Astrocyte of the hippocampus (primary cell): ENCODE results near the gene CHST11.

Source experiments
- DNase-seq: peaks from one replicate; pipeline ENCODE4 v3.0.0; 2011; ENCODE audit warnings: low read depth, low spot score

The CHST11 gene

DNA sequence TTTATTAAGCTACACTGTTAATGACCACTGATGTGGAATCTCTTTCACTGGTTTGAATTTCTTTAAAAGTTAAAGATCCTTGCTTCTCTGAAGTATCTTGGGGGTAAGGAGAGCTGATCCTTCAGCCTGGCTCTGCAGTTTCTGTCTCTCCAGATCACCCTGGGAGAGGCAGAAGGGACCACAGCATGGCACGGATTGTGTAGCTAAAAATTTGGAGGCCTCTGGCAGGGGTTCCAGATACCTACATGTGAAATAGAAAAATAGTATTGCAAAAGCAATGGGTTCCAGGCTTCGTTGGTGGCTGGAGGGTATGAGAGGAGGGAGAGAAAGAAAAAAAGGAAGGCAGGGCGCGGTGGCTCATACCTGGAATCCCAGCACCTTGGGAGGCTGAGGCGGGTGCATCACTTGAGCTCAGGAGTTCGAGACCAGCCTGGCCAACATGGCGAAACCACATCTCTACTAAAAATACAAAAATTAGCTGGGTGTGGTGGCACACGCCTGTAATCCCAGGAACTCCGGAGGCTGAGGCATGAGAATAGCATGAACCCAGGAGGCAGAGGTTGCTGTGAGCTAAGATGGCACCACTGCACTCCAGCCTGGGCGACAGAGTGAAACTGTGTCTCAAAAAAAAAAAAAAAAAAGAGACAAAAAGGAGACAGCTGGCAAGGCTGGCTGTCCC lies 3.4 kb downstream of the CHST11 start:
- DNase-seq = no peak

DNA sequence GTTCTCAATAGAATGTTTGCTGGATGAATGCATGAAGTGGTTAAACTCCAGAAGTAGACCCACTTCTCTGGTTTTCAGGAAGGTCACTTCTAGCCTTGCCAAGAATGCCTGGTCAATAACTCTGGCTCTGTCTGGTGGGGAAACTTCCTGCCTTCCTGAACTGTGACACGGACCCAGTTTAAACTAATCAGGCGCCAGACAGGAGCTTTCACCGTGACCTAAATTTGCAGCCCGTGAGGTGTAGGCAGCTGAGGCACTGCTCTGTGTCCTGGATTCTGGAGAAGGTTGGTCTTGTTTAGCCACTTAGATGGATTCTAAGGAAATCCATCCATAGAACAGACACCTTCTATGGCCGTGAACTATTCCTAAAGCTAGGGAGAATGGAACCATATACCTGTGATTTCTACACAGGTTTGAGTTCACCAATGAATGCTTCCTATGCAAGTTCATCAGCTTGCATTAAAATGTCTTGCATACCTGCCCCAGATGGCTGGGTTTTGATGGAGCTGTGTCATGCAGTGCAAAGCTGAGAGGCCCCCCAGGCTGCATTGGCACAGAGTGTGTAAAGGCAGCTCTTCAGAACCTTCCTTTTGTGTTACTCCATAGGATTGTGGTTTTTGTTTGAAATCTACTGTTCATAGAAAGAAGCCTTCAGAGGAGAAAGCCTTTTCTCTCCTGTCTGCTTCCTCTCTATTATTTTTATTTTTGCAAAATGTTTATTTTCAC lies 4.4 kb downstream of the CHST11 start:
- DNase-seq = no peak

DNA sequence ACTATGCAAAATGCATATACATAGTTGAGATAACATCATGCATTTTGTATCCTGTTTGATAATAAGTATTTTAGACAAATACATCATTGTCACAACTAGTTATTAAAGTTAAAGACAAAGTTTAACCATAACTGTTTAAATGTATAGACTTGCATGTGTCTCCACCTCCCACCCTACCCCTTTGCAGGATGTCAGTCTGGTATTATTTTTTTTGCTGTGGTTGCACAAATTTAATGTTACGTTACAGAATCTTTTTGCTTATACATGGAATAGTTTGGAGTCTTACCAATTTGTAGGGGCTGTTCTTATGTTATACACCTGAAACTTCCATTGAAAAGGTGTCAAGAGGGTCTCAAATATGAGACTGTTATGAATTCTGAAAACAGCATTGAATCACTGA lies 5.6 kb downstream of the CHST11 start:
- no peak for DNase-seq

DNA sequence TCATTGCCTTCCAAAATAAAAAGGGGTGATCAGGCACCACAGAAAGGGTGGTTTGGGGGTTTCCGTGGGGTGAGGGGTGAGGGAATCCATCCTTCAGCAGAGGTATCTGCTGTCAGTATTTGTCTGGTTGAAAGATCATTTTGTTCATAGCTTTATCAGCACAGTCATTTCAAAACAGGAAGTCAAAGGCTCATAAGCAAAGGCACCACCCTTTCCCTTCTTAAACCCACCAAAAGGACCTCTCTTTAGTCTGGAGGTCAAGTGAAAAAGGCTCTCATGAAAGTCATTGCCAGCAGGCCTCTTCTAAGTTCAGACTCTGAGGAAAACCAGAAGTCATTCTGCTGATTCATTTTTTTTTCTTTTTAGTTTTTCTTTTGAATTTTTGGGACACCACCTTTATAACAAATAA lies 6.2 kb downstream of the CHST11 start:
- no peak for DNase-seq

DNA sequence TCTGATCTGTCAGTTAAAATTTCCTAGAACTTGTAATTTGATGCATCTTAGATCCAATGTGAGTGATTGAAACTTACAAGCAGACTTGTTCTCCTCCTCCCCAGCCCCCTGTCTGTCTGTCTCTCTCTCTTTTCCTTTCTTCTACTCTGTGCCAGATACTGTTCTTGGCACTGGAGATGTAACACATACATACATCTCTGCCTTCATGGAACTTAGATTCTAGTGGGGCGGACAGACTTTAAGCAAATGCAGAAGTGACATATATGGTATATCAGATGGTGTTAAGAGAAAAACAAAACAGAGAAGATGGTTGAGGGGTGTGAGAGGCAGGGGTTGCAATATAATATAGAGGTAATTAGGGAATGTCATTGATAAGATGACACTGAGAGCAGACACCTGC lies 6.6 kb downstream of the CHST11 start:
- no peak for DNase-seq

DNA sequence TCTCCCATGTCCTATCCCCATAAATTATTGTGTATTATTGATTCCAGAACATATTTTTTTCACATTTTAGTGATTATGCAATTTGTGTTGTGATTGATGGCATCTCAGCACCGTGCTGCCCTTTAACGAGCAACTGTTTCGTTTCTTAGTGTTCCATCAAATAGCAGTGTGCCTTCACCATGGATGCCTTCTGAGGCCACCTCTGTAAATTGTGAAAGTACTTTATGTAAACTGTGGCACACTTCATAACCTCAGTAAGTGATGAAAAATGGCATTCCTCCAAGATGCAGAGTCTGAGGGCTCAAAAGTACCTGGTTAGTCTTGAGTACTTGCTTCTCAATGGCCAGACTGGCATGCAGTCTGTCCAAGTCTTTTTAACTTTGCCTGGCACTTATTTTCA lies 8.2 kb downstream of the CHST11 start:
- DNase-seq = no peak

DNA sequence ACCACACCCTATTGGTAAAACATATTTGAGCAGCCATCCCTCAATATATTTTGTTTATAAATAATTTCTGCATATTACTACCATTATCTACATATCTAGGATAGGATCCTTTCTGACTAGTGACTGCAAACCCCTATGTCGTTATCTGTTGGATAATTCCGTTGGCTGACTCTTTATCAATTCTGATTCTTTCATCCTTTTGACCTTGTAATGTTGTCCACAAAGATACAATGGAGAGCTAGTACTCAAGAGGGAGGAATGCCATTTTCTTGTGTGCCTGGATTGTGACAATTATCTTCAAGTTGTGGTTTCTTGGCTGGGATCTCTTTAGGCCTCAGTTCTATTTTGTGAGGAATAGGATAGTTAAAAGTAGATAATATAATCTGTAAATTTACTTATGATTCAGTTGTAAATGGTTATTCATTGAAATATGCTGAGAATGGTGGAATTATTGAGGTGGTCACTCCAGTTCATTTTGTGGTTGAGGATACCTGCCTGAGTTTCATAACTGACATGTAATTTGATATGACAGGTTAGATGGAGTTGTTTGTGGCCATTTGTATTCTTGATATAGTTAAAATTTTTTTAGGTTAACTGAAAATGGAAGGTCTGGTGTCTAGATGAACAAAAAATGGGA lies 10.1 kb downstream of the CHST11 start:
- no peak for DNase-seq

DNA sequence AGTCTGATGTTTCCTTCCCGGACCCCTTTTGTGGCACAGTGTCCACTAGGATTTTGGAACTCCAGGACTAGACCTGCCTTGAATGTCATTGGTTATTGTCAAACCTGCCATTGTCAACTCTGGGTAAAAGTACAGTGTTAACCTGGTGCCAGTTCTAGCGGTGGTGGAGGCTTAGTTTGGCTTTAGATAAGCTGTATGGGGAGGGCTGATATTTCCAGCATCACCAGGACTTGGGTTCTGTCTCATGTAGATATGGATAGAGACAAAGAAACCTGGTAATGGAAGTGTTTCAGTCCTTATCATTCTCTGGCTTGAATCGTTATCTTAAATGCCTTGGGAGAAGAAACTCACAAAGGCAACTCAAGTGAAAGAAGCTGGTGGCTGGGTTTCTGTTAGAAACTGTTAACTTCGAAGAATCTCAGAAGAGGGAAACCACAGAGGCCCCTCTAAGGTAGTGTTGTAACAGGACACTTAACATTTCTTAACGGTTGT lies 10.6 kb downstream of the CHST11 start:
- DNase-seq = no peak

DNA sequence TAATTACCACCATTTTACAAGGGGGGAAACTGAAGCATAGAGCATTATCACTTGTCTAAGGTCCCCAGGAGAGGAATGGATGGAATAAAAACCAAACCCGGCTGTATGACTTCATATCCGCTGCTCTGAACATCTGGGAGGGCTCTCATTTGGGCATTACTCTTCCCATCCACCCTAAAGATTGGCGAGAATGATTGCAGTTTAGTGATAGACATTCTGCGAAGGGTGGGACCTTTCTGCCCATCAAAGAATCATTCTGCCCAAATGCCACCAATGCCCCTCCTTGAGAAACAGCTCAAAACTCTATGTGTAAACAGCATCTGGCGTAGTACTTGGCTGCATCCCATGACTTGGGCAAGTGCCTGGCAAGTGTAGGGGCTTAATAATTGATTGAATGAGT lies 11.6 kb downstream of the CHST11 start:
- no peak for DNase-seq

DNA sequence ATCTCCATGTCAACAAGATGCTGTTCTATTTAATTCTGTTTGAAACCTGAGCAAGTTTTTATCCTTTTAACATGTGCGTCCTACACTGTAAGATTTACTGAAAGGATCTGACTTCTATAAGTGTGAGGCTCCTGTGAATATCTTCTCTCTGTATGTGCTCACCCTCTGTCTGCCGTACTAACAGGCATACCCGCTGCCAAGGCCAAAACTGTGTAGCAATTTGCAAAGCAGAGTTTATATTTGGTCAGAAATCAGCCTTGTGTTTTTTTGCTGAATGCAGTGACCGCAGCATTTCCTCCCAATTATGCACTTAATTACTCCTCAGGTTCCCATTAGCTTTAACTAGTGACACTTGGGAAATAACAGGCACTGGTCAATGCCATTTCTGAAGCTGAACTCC lies 12.3 kb downstream of the CHST11 start:
- no peak for DNase-seq

DNA sequence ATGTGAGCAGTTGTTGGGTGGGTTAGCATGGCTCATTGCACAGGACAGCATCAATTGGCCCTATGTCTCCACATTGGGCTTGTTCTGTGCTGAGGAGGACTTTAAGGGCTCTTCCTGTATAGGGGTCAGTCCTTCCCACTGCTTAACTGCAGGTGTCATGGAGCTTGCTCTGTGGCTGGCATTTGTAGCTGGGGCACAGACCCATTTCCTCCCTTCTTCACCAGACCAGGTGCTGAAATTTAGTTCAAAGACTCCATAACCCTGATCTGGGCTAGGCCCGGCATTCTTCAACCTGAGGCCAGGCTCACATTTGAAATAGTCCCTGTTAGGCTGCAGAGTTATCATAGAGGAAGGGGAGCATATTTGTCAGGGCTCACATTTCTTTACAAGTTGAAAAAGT lies 12.8 kb downstream of the CHST11 start:
- DNase-seq = no peak

DNA sequence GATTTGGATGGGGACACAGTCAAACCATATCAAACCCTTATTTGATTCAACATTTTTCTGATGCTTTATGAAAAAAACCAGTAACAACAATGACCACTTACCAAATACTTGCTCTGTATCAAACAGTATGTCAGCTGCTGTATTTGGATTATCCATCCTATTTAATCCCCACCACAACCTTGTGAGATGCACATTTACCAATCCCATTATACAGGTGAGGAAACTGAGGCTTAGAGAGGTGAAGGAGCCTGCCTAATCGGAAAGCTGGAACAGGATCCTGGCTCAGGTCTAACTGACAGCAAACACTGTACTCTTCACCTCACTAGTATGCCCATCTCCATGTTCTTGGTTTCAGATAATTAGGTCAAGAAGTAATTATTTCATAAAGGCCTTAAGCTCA lies 13.8 kb downstream of the CHST11 start:
- no peak for DNase-seq

DNA sequence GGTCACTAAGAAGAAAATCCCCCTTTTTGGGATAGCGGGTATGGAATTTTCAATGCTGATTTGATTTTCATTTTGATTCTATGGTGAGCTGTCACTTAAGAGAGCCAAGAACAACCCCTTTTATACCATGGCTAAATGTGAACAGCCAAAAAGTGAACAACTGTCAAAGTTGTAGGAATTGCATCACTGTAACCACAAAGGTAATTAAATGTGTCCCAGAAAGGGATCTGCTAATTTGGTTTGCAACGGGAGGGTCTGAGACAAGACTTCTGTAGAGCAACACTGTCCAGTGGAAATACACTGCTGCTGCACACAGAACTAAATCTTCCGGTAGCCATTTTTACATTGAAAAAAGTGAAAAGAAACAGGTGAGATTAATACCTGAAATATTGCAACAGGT lies 14.6 kb downstream of the CHST11 start:
- no peak for DNase-seq

DNA sequence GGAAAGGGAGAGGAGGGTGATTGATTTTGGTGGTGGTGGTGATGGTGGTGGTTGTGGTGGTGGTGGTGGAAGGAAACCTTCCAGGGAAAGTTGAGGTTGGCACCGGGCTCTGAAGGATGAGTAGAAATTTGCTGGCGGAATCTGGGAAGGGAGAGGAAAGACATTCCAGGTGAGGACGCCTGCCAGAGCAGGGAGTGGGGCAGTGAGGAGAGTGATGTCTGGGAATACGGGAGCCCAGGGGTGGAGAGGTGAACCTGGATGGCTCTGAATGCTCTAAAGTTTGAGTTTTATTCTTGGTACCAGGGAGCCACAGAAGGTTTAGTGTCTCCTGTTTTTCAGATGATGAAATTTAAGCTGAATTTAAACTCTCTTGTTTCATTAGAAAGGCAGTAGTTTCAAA lies 16.0 kb downstream of the CHST11 start:
- DNase-seq = no peak

DNA sequence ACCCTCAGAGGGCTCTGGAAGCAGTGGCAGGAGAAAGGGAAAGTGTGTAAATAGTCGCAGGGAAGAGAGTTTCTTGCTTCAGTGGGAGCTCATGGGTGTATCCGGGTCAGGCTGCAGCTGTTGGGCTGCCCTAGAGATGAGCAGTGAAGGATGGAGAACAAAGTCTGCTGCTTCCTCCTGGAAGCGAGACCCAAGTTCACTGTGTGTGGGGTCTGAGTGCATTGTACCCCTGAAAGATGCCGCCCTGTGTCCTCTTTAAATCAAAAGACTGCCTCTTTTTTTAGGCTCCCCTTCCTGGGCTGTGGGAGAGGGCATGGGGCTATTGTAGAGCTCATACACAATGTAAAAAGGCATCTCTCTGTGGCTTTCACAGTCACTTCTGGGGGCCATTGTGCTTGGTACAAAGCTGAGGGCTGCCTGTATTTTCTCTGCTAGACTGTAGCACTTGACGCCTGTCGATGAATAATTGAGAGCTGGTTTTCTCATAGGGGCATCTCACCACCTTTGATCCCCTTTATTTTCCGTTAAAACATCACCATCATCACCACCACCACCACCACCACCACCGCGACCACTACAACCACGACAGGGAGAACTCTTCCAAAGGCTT lies 16.7 kb downstream of the CHST11 start:
- DNase-seq = no peak

DNA sequence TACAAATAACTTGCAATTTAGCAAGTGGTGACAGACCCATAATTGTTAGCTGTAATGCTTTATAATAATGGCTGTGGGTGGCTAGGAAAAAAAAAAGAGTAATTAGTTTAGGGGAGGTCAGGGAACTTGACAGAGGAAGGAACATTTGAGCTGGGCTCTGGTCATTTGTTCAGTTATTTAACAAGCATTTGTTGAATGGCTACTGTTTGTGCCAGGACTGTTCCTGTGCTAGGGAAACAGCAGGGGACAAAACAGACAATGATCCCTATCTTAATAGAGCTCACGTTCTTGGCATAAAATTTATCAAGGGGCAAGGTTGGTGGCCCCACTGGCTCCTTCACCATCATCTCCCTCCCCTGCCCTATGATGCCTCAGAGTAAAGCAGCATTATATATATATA lies 18.5 kb downstream of the CHST11 start:
- no peak for DNase-seq

DNA sequence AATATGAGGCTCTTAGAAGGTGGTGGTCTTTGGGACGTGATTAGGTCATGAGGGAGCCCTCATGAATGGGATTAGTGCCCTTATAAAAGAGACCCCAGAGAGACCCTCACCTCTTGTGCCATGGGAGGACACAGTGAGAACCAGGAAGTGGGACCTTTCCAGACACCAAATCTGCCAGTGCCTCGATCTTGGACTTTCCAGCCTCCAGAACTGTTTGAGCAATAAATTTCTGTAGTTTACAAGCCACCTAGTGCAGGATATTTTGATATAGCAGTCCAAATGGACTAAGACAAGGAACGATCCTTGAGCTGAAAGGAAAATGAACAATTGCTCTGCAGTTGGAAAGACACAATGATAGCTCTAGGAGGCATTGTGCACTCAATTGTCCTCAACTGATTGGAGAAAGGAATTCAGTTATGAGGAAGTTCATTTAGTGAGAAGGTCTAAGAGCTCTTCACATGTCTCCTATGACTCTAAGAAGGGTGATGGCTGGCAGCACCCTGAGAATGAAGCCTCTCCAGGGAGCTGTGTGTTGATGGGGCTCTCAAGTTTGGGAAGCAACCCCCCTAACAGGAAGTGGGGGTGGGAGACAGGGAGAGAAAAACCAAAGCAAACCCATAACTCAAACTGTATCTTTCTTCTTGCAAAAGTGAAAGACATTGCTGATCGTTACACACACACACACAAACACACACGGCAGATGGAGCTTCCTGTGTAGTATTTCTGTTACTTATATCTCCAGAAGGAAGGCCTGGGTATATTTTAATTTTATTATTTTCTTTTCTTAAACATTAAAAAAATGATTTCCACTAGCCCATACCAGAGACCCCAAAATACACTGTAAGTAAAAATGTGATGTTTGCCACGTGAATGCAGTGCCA lies 21.0 kb downstream of the CHST11 start:
- DNase-seq = no peak

DNA sequence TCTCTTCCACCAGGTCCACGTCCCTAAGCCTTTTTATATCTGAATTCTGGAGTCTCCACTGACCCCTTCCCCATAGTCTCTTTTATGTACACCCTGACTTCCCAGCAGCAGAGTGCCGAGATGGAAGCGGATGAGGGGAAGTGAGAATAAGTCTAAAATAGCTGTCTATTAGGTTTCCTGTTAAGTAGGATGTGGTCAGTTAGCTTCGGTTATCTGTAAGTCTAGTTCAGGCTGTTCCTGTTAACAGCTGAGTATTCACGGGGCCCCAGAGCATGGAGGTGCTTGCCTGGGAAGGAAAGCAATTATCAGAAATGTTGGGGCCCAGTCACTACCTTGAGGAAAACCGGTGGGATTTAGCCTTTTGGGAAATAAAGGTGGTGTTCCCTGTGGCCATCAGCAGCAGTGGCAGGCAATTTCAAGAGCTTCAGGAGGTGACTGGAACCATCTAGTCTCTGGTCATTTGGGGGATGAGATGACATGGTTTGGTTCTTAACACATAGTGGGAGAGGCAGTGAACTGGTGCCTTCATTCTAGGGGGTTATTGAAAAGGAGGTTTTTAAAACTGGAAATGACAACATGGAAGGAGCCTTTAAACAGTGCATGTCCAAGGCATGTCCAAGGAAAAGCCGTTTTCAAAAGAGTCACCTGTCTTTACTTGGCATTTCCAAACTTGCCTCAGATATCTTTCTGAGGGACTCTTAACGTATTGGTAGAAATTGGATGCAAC lies 21.8 kb downstream of the CHST11 start:
- no peak for DNase-seq

DNA sequence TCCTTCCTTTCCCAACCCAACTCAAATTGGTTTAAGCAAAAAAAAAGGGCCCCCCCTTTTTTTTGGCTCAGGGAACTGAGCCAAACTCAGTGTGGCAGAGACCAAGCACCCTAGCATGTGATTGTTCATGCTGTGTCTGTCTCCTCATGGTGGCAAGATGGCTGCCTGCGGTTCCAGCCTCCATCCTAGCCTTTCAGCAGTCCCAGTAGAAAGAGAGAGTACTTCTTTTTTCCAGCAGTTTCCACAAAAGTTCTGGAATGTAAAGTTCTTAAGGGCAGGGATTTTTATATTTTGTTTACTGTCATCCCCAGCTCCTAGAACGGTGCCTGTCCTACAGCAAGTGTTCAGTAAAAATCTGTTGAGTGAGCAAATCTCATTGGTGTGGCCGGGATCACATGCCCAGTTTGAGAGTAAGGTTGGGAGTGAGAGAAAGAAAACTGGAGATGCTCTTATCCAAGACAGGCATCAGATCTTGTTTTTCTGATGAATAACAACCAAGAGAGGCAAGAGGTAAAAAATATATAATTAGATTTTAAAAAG lies 22.4 kb downstream of the CHST11 start:
- DNase-seq = no peak

DNA sequence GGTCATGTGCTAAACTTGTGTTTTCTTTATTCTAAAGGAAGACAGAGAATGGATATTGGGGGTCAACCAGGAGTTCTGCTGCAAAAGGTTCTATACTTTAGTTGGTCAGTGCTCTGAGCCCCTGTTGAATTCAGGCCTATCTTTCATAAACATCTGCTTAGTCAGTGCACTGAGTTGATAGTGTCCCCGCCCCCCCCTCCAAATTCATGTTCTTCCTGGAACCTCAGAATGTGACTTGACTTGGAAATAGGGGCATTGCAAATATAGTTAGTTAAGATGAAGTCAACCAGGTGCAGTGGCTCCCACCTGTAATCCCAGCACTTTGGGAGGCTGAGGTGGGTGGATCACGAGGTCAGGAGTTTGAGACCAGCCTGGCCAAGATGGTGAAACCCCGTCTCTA lies 23.3 kb downstream of the CHST11 start:
- DNase-seq = no peak
